HepG2 (cell line): Measurements from ENCODE around the gene VSIR. TPM values are rescaled to one million over a fixed set of nuclear protein-coding genes. Genes with fewer than 3 reads are reported as not detected.
A peak's percentile ranks its signal among the peaks of the same experiment; 100 is the strongest.

Experiments
- BRCA1 ChIP-seq: sonication (generic); formaldehyde crosslinking; IDR thresholded peaks from 2 replicates; pipeline ENCODE4 v1.4.0; 2020; ENCODE audit warnings: missing genetic modification reagents
- CBX5 ChIP-seq: sonication (generic); formaldehyde crosslinking; IDR thresholded peaks from 2 replicates; pipeline ENCODE4 v1.4.0; 2020; ENCODE audit warnings: missing genetic modification reagents, borderline replicate concordance
- HNF4A ChIP-seq: sonication (generic); formaldehyde crosslinking; IDR thresholded peaks from 2 replicates; pipeline ENCODE4 v1.4.0; 2020; ENCODE audit warnings: missing genetic modification reagents
- HNF4G ChIP-seq, 2 experiments: sonication (generic) in 1 of 2; formaldehyde crosslinking in 1 of 2; IDR thresholded peaks; 2 replicates each; pipeline versions ENCODE4 v1.4.0 to v1.6.1; 2011 to 2020; ENCODE audit warnings: borderline replicate concordance in 2 of 2, low read depth in 2 of 2, mild to moderate bottlenecking in 2 of 2, low read length in 1 of 2, missing genetic modification reagents in 1 of 2, moderate library complexity in 1 of 2
- HNRNPH1 ChIP-seq: fragments of 200-400 bp; formaldehyde crosslinking; optimal IDR thresholded peaks from 2 replicates; pipeline ENCODE3; 2017; ENCODE audit warnings: mild to moderate bottlenecking, low read depth, low read length
- IKZF1 ChIP-seq: fragments of 450-650 bp; IDR thresholded peaks from 2 replicates; pipeline ENCODE4 v1.7.1; 2016
- JUND ChIP-seq: sonication (generic); formaldehyde crosslinking; IDR thresholded peaks from 2 replicates; pipeline ENCODE4 v1.8.0; 2022; ENCODE audit warnings: mild to moderate bottlenecking, missing genetic modification reagents
- KDM6A ChIP-seq: IDR thresholded peaks from 2 replicates; pipeline ENCODE4 v1.6.1; 2016; ENCODE audit warnings: low read depth
- KLF11 ChIP-seq: IDR thresholded peaks from 2 replicates; pipeline ENCODE4 v1.6.1; 2016; ENCODE audit warnings: missing compliant biosample characterization
- MAF1 ChIP-seq: sonication (generic); formaldehyde crosslinking; IDR thresholded peaks from 2 replicates; pipeline ENCODE4 v1.5.0; 2020; ENCODE audit warnings: missing genetic modification reagents, borderline replicate concordance
- MYNN ChIP-seq: sonication (generic); formaldehyde crosslinking; IDR thresholded peaks from 2 replicates; pipeline ENCODE4 v1.4.0; 2020; ENCODE audit warnings: mild to moderate bottlenecking, low read depth, missing genetic modification reagents
- NCOR1 ChIP-seq: fragments of 200-600 bp; sonication (generic); IDR thresholded peaks from 2 replicates; pipeline ENCODE4 v1.7.0; 2017; ENCODE audit warnings: antibody characterized with exemption, low read length, borderline replicate concordance
- SP4 ChIP-seq: sonication (generic); formaldehyde crosslinking; IDR thresholded peaks from 2 replicates; pipeline ENCODE4 v1.8.1; 2023; ENCODE audit warnings: mild to moderate bottlenecking, missing genetic modification reagents
- SP5 ChIP-seq: IDR thresholded peaks from 2 replicates; pipeline ENCODE4 v1.6.1; 2016; ENCODE audit warnings: low read depth, borderline replicate concordance
- U2AF2 ChIP-seq: fragments of 200-400 bp; formaldehyde crosslinking; IDR thresholded peaks from 2 replicates; pipeline ENCODE4 v1.6.1; 2017; ENCODE audit warnings: low read depth, mild to moderate bottlenecking, low read length
- ZNF264 ChIP-seq: sonication (generic); formaldehyde crosslinking; IDR thresholded peaks from 2 replicates; pipeline ENCODE4 v1.4.0; 2020; ENCODE audit warnings: missing genetic modification reagents
- ZNF3 ChIP-seq: IDR thresholded peaks from 2 replicates; pipeline ENCODE4 v1.7.0; 2017; ENCODE audit warnings: inconsistent platforms
- ZNF780A ChIP-seq: sonication (generic); formaldehyde crosslinking; IDR thresholded peaks from 2 replicates; pipeline ENCODE4 v1.8.0; 2022; ENCODE audit warnings: mild to moderate bottlenecking, missing genetic modification reagents, moderate library complexity
- ZSCAN30 ChIP-seq: sonication (generic); formaldehyde crosslinking; IDR thresholded peaks from 2 replicates; pipeline ENCODE4 v1.5.0; 2020; ENCODE audit warnings: mild to moderate bottlenecking, missing genetic modification reagents
- polyA plus RNA-seq, 8 experiments: library from polyadenylated mRNA; depleted of rRNA in 3 of 8; stranded (reverse) in 7 of 8; unstranded in 1 of 8; fragments of >200 nt; fragmentation: Illumina TruSeq in 4 of 8; extraction: Trizol in 4 of 8; gene quantifications; 2 replicates each; pipeline versions ENCODE4 v1.2.1 to v1.2.3, GENCODE V29; 2011 to 2016; ENCODE audit warnings: low read depth in 4 of 8, missing spikeins in 1 of 8, mixed read lengths in 1 of 8; ENCODE audit not compliant: insufficient read depth in 1 of 8
- total RNA-seq, 5 experiments: library from RNA; depleted of rRNA; stranded (reverse); fragments of >200 nt; fragmentation: Illumina TruSeq; extraction: Trizol; gene quantifications; 2 replicates each; pipeline ENCODE4 v1.2.3, GENCODE V29; 2016; ENCODE audit warnings: low read depth in 1 of 5
- TF ChIP-seq, protein P1 (sequence below): sonication (generic); formaldehyde crosslinking; IDR thresholded peaks from 2 replicates; pipeline ENCODE4; 2020; ENCODE audit warnings: missing genetic modification reagents, mild to moderate bottlenecking, borderline replicate concordance
- TF ChIP-seq, protein P2 (sequence below): sonication (generic); formaldehyde crosslinking; IDR thresholded peaks from 2 replicates; pipeline ENCODE4 v1.4.0; 2020; ENCODE audit warnings: missing genetic modification reagents
- TF ChIP-seq, protein P3 (sequence below): sonication (generic); formaldehyde crosslinking; IDR thresholded peaks from 2 replicates; pipeline ENCODE4 v1.4.0; 2020; ENCODE audit warnings: mild to moderate bottlenecking, low read depth, missing genetic modification reagents
- TF ChIP-seq, protein P4 (sequence below): sonication (generic); formaldehyde crosslinking; IDR thresholded peaks from 2 replicates; pipeline ENCODE4 v1.5.0; 2020; ENCODE audit warnings: missing genetic modification reagents

Gene VSIR
- total and polyA plus RNA-seq, 2 of the 13 experiments (the other 11 are each of a cell fraction or from before 2014, with no cell fraction given): 0.44 to 3.2 TPM

DNA sequence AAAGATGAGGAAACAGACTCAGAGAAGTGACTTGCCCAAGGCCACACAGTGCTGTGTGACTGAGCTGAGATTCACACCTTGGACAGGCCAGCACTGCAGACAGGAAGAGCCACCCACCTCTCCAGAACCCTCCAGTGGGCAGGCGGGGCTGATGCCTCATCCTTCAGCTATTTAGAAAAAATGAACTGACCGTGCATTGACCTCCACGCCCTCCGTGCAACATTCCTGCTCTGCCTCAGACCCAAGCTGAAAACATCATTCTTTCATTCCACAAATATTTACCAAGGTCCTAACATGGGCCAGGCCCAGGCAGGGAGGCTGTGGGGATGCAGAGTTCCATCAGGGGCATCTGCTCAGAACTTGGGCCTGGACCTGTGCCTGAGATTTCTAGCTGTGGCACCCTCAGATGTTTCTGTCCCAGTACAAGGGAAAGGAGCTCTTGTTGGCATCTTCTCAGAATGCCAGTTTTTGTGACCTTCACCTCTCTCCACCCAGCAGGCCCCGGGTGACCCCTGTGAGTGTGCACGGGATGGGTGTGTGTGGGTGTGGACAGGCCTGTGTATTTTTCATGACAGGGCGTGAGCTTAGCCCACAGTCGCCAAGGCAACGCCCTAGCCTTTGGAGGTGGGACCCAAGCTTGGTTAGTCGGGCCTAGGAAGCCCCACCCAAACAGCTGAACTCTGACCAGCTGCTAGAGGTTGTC lies 6.5 kb downstream of the VSIR start (continued):
- TF ChIP-seq, protein P1, sequence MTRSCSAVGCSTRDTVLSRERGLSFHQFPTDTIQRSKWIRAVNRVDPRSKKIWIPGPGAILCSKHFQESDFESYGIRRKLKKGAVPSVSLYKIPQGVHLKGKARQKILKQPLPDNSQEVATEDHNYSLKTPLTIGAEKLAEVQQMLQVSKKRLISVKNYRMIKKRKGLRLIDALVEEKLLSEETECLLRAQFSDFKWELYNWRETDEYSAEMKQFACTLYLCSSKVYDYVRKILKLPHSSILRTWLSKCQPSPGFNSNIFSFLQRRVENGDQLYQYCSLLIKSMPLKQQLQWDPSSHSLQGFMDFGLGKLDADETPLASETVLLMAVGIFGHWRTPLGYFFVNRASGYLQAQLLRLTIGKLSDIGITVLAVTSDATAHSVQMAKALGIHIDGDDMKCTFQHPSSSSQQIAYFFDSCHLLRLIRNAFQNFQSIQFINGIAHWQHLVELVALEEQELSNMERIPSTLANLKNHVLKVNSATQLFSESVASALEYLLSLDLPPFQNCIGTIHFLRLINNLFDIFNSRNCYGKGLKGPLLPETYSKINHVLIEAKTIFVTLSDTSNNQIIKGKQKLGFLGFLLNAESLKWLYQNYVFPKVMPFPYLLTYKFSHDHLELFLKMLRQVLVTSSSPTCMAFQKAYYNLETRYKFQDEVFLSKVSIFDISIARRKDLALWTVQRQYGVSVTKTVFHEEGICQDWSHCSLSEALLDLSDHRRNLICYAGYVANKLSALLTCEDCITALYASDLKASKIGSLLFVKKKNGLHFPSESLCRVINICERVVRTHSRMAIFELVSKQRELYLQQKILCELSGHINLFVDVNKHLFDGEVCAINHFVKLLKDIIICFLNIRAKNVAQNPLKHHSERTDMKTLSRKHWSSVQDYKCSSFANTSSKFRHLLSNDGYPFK: 0 out of 2 replicates have a peak, but pooled peaks have one; percentile 2
- no peak for TF ChIP-seq MAF1 (CRISPR knock-in tag)
- TF ChIP-seq HNRNPH1: no peak
- TF ChIP-seq ZSCAN30 (CRISPR knock-in tag): no peak
- no peak for TF ChIP-seq KDM6A (CRISPR knock-in tag)
- peak; percentile 41; the same call in 1 of the 2 replicates for TF ChIP-seq NCOR1
- peak; percentile 24; the same call in 1 of the 2 replicates for TF ChIP-seq HNF4A
- 0 out of 2 replicates have a peak, but pooled peaks have one; percentile 21 for TF ChIP-seq ZNF264 (CRISPR knock-in tag)
- TF ChIP-seq, protein P2, sequence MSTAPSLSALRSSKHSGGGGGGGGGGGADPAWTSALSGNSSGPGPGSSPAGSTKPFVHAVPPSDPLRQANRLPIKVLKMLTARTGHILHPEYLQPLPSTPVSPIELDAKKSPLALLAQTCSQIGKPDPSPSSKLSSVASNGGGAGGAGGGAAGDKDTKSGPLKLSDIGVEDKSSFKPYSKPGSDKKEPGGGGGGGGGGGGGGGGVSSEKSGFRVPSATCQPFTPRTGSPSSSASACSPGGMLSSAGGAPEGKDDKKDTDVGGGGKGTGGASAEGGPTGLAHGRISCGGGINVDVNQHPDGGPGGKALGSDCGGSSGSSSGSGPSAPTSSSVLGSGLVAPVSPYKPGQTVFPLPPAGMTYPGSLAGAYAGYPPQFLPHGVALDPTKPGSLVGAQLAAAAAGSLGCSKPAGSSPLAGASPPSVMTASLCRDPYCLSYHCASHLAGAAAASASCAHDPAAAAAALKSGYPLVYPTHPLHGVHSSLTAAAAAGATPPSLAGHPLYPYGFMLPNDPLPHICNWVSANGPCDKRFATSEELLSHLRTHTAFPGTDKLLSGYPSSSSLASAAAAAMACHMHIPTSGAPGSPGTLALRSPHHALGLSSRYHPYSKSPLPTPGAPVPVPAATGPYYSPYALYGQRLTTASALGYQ (CRISPR knock-in tag): 0 out of 2 replicates have a peak, but pooled peaks have one; percentile 43
- peak; percentile 40; the same call in 1 of the 2 replicates for TF ChIP-seq SP5 (CRISPR knock-in tag)
- no peak for TF ChIP-seq KLF11 (CRISPR knock-in tag)
- peak; percentile 25; the same call in 1 of the 2 replicates for TF ChIP-seq CBX5 (CRISPR knock-in tag)
- TF ChIP-seq HNF4G (IDR thresholded peaks at IDR 0.05; ENCODE audit: borderline replicate concordance, low read depth, low read length): 0 out of 2 replicates have a peak, but pooled peaks have one; percentile 21
- no peak for TF ChIP-seq HNF4G (CRISPR knock-in tag; IDR thresholded peaks at IDR 0.05; ENCODE audit: borderline replicate concordance, low read depth)
- TF ChIP-seq, protein P3, sequence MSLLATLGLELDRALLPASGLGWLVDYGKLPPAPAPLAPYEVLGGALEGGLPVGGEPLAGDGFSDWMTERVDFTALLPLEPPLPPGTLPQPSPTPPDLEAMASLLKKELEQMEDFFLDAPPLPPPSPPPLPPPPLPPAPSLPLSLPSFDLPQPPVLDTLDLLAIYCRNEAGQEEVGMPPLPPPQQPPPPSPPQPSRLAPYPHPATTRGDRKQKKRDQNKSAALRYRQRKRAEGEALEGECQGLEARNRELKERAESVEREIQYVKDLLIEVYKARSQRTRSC (CRISPR knock-in tag): no peak
- no peak for TF ChIP-seq MYNN (CRISPR knock-in tag)
- no peak for TF ChIP-seq BRCA1 (CRISPR knock-in tag)
- TF ChIP-seq SP4 (CRISPR knock-in tag): no peak
- TF ChIP-seq IKZF1: no peak
- 0 out of 2 replicates have a peak, but pooled peaks have one; percentile 39 for TF ChIP-seq JUND (CRISPR knock-in tag)
- peak; percentile 63; the same call in 1 of the 2 replicates for TF ChIP-seq ZNF3
- no peak for TF ChIP-seq ZNF780A
- TF ChIP-seq U2AF2: no peak
- TF ChIP-seq, protein P4, sequence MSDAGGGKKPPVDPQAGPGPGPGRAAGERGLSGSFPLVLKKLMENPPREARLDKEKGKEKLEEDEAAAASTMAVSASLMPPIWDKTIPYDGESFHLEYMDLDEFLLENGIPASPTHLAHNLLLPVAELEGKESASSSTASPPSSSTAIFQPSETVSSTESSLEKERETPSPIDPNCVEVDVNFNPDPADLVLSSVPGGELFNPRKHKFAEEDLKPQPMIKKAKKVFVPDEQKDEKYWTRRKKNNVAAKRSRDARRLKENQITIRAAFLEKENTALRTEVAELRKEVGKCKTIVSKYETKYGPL: no peak
